Measurements from ENCODE around the gene LGALS9C.
"Not testable (repeated sequence)": the region's sequence is repeated elsewhere in the genome, so short reads cannot be mapped to it uniquely, and the experiment has no call there.

GRCh38 chr17:18474754-18475153 lies 1.8 kb upstream of the LGALS9C start:
- not testable (repeated sequence) for TF ChIP-seq CTCF (IDR thresholded peaks at IDR 0.05; ENCODE audit: insufficient read depth, low read length, poor library complexity, severe bottlenecking); EZH2phosphoT487 (conservative IDR thresholded peaks at IDR 0.05; ENCODE audit: low read length)
